ENCODE data around the gene LAMC3. TPM values are rescaled to one million over a fixed set of nuclear protein-coding genes. Genes with fewer than 3 reads are reported as not detected.

Gene LAMC3
- polyA plus RNA-seq, 6 donors from 2014 or later: 0.17 TPM; not detected in 5

DNA sequence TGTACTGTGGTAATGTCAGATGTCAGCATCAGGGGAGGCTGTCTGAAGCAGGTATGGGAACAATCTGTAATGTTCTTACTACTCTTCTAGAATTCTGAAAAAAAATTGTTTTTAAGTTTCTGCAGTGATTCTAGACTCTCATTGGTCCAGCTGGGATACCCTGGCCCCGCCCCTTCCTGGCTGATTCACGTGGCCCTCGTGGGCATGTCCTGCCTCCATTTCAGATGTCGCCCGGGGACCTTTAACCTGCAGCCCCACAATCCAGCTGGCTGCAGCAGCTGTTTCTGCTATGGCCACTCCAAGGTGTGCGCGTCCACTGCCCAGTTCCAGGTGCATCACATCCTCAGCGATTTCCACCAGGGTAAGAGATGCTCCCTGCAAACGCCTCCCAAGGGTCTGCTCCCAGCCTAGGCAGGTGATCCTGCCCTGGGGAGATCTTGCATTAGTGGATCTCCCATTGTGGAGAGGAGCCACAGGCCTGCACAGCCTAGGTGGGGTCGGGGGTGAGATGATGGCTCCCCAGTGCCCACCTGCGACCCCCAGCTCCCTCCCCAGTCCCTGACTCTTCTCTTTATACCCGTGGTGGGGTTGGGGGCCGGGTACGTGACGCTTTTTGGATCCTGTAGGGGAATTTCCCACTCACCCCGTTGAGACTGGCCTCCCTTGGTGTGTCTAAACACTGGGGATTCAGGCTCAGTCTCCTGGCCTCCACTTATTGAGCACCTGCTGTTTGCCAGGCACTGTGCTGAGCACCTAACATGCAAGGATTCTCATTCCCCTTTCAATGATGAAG lies 36.5 kb downstream of the LAMC3 start:
- DNase-seq (no peak), ATAC-seq (ENCODE audit: low read depth in 2 of 2) (no peak)
- no peaks in the 10 kb centered on the region for H3K9me3 Mint-ChIP-seq
- peak overlapping the region in 2 of 8 donors; percentile 23 to 56 for H3K4me3 Mint-ChIP-seq
- peaks cover 0 to 19% (median 6%) of the 10 kb centered on the region in 3 donors for H3K27me3 Mint-ChIP-seq
- peak overlapping the region in 1 of 6 donors; percentile 23 for H3K27ac Mint-ChIP-seq
- H3K4me1 Mint-ChIP-seq: peaks cover 7 to 21% (median 8%) of the 10 kb centered on the region in 3 donors
- H3K36me3 Mint-ChIP-seq: no peaks in the 10 kb centered on the region

GRCh38 chr9:131046093-131046380 lies 37.1 kb downstream of the LAMC3 start:
- DNase-seq (no peak), ATAC-seq (ENCODE audit: low read depth in 2 of 2) (no peak)
- H3K9me3 Mint-ChIP-seq: no peaks in the 10 kb centered on the region
- peaks cover 7 to 21% (median 8%) of the 10 kb centered on the region in 3 donors for H3K4me1 Mint-ChIP-seq
- peak overlapping the region in 2 of 6 donors; percentile 47 to 78 for H3K27ac Mint-ChIP-seq
- no peak overlapping the region for H3K4me3 Mint-ChIP-seq
- peaks cover 0 to 20% (median 6%) of the 10 kb centered on the region in 3 donors for H3K27me3 Mint-ChIP-seq
- no peaks in the 10 kb centered on the region for H3K36me3 Mint-ChIP-seq

DNA sequence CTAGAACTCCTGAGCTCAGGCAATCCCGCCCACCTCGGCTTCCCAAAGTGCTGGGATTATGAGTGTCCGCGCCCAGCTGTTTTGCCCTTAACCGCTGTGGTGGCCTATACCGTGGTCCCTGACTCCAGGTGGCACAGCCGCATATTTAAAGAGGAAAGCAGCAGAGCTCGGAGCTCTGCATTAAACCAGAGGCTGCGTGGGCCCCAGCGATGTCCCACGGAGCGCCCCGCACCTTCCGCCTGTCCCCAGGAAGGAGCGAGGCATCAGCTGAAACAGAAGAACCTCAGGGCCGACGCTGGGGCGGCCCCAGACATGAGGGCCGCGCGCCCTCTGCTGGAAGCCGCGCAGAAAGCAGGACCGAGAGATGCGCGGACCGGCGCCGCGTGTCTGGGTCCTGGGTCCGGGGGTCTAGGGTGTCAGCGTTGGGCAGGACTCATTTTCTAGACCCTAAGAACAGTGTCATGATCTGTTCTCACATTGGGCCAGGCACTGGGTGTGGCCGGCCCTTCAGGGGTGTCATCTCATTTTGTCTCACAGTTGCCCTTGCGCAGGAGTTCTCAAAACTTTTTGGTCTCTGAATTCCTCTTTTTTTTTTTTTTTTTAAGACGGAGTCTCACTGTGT lies 37.7 kb downstream of the LAMC3 start:
- Mint-ChIP-seq H3K27ac (no peak overlapping the region), H3K9me3 (no peaks in the 10 kb centered on the region), H3K36me3 (no peaks in the 10 kb centered on the region), H3K4me1 (peaks cover 7 to 21% (median 8%) of the 10 kb centered on the region in 3 donors), H3K27me3 (peaks cover 0 to 20% (median 6%) of the 10 kb centered on the region in 3 donors), H3K4me3 (peak overlapping the region in 5 of 8 donors; percentile 20 to 66 (median 46))
- ATAC-seq (ENCODE audit: low read depth in 2 of 2) (peak; percentile 74 to 75), DNase-seq (peak; percentile 69)

GRCh38 chr9:131048332-131048731 lies 39.4 kb downstream of the LAMC3 start:
- Mint-ChIP-seq H3K4me1 (peaks cover 7 to 21% (median 8%) of the 10 kb centered on the region in 3 donors), H3K9me3 (no peaks in the 10 kb centered on the region), H3K27ac (no peak overlapping the region), H3K36me3 (no peaks in the 10 kb centered on the region), H3K4me3 (no peak overlapping the region), H3K27me3 (peaks cover 0 to 25% (median 6%) of the 10 kb centered on the region in 3 donors)
- ATAC-seq (ENCODE audit: low read depth in 2 of 2) (no peak), DNase-seq (no peak)

DNA sequence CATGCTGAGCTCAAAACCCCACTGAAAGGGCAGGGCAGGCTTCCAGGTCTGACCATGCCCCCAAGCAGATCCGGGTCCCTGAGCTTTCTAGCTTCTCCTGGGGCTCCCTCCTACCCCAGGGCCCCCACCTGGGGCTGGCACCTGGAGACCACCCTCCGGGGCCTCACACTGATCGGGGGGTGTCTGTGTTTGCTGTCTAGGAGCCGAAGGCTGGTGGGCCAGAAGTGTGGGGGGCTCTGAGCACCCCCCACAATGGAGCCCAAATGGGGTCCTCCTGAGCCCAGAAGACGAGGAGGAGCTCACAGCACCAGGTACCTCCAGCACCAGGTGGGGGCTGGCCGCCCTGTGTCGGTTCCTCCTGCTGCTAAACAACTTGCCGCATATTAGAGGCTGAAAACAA lies 39.8 kb downstream of the LAMC3 start:
- no peak for DNase-seq
- no peak for ATAC-seq (ENCODE audit: low read depth in 2 of 2)
- Mint-ChIP-seq H3K4me1 (peaks cover 7 to 21% (median 8%) of the 10 kb centered on the region in 3 donors), H3K9me3 (no peaks in the 10 kb centered on the region), H3K4me3 (no peak overlapping the region), H3K27ac (peak overlapping the region in 1 of 6 donors; percentile 51), H3K36me3 (no peaks in the 10 kb centered on the region), H3K27me3 (peaks cover 0 to 25% (median 6%) of the 10 kb centered on the region in 3 donors)

- ATAC-seq (ENCODE audit: low read depth in 2 of 2): no peak
- Mint-ChIP-seq H3K4me1 (peaks cover 7 to 14% (median 8%) of the 10 kb centered on the region in 3 donors), H3K4me3 (no peak overlapping the region), H3K9me3 (no peaks in the 10 kb centered on the region), H3K27ac (peak overlapping the region in 1 of 6 donors; percentile 18), H3K27me3 (peaks cover 0 to 25% (median 6%) of the 10 kb centered on the region in 3 donors), H3K36me3 (no peaks in the 10 kb centered on the region)
- DNase-seq: no peak
These were observed 41.1 kb downstream of the LAMC3 start for GRCh38 chr9:131049829-131050715.

GRCh38 chr9:131050831-131051230 lies 41.9 kb downstream of the LAMC3 start:
- H3K4me3 Mint-ChIP-seq: no peak overlapping the region
- H3K27ac Mint-ChIP-seq: no peak overlapping the region
- DNase-seq (no peak), ATAC-seq (ENCODE audit: low read depth in 2 of 2) (no peak)
- no peaks in the 10 kb centered on the region for H3K9me3 Mint-ChIP-seq
- H3K36me3 Mint-ChIP-seq: no peaks in the 10 kb centered on the region
- H3K4me1 Mint-ChIP-seq: peaks cover 7 to 8% (median 7%) of the 10 kb centered on the region in 3 donors
- H3K27me3 Mint-ChIP-seq: peaks cover 0 to 25% (median 6%) of the 10 kb centered on the region in 3 donors

GRCh38 chr9:131051592-131052517 lies 42.9 kb downstream of the LAMC3 start:
- no peaks in the 10 kb centered on the region for H3K36me3 Mint-ChIP-seq
- H3K27ac Mint-ChIP-seq: no peak overlapping the region
- peaks cover 2 to 4% (median 3%) of the 10 kb centered on the region in 3 donors for H3K4me1 Mint-ChIP-seq
- H3K9me3 Mint-ChIP-seq: no peaks in the 10 kb centered on the region
- H3K27me3 Mint-ChIP-seq: peaks cover 0 to 25% (median 6%) of the 10 kb centered on the region in 3 donors
- DNase-seq: no peak
- no peak for ATAC-seq (ENCODE audit: low read depth in 2 of 2)
- H3K4me3 Mint-ChIP-seq: no peak overlapping the region

GRCh38 chr9:131053896-131054295 lies 44.9 kb downstream of the LAMC3 start:
- DNase-seq (no peak), ATAC-seq (ENCODE audit: low read depth in 2 of 2) (no peak)
- H3K4me3 Mint-ChIP-seq: no peak overlapping the region
- H3K9me3 Mint-ChIP-seq: no peaks in the 10 kb centered on the region
- H3K4me1 Mint-ChIP-seq: no peaks in the 10 kb centered on the region
- no peak overlapping the region for H3K27ac Mint-ChIP-seq
- peaks cover 0 to 19% (median 0%) of the 10 kb centered on the region in 3 donors for H3K27me3 Mint-ChIP-seq
- H3K36me3 Mint-ChIP-seq: no peaks in the 10 kb centered on the region

GRCh38 chr9:131056781-131057506 lies 48.0 kb downstream of the LAMC3 start:
- DNase-seq (no peak), ATAC-seq (ENCODE audit: low read depth in 2 of 2) (no peak)
- no peaks in the 10 kb centered on the region for H3K36me3 Mint-ChIP-seq
- peaks cover 0 to 2% (median 0%) of the 10 kb centered on the region in 3 donors for H3K27me3 Mint-ChIP-seq
- no peaks in the 10 kb centered on the region for H3K9me3 Mint-ChIP-seq
- no peaks in the 10 kb centered on the region for H3K4me1 Mint-ChIP-seq
- no peak overlapping the region for H3K4me3 Mint-ChIP-seq
- no peak overlapping the region for H3K27ac Mint-ChIP-seq

DNA sequence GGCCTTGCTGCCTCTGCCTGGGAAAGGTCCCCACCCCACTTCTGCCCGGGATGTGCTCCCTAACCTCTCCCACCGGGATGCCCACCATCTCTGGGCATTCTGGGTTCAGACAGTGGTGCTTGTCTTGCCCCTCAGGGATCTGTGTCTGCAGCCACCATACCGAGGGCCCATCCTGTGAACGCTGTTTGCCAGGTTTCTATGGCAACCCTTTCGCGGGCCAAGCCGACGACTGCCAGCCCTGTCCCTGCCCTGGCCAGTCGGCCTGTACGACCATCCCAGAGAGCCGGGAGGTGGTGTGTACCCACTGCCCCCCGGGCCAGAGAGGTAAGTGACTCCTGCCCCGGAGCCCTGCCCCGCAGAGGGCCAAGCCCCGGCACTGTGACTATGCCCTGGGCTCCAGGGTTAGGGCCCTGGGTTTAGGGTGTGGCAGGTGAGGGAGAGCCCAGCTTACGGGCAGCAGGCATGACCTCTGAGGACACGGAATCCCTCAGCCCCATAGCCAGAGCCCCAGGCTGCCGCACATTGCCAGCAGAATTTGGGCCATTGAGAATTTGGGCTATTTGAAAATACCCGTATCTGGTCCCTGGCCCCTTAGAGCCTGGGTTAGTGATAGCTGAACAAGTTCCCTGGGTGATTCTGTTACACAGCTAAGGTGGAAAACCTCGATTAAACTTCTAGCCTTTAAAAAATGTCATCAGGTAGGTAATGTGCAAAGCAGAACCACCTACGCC lies 52.1 kb downstream of the LAMC3 start:
- Mint-ChIP-seq H3K4me1 (no peaks in the 10 kb centered on the region), H3K27me3 (peaks cover 3 to 15% (median 10%) of the 10 kb centered on the region in 3 donors), H3K4me3 (no peak overlapping the region), H3K36me3 (no peaks in the 10 kb centered on the region), H3K27ac (no peak overlapping the region), H3K9me3 (peaks cover 0 to 5% (median 0%) of the 10 kb centered on the region in 7 donors)
- ATAC-seq (ENCODE audit: low read depth in 2 of 2) (no peak), DNase-seq (no peak)
